Activated T-helper 2 cell treated with anti-CD3 and anti-CD28 coated beads, Interferon-gamma antibody, Interleukin-2, Interleukin-4, amounts not matched to agents 10 μg/mL and 5 μg/mL and 100 μg/mL, durations not matched to agents 14 hours and 24 hours and 36 hours (primary cell): Measurements from ENCODE around the gene FOXD1. TPM values are rescaled to one million over a fixed set of nuclear protein-coding genes. Genes with fewer than 3 reads are reported as not detected.
"Not testable (repeated sequence)": the region's sequence is repeated elsewhere in the genome, so short reads cannot be mapped to it uniquely, and the experiment has no call there.

Experiments used
- DNase-seq: peaks from one replicate; pipeline ENCODE4 v3.0.0; 2021; ENCODE audit warnings: low spot score
- H3K27ac Mint-ChIP-seq: one replicate; pipeline ENCODE4 v1.8.0; 2021; ENCODE audit warnings: mixed read lengths
- H3K27me3 Mint-ChIP-seq: one replicate; pipeline ENCODE4 v1.8.0; 2021; ENCODE audit warnings: low read depth, mixed read lengths
- H3K36me3 Mint-ChIP-seq: one replicate; pipeline ENCODE4 v1.8.0; 2021; ENCODE audit warnings: low read depth, mixed read lengths
- H3K4me1 Mint-ChIP-seq: one replicate; pipeline ENCODE4 v1.8.0; 2021; ENCODE audit warnings: low read depth, mixed read lengths
- H3K4me3 Mint-ChIP-seq: one replicate; pipeline ENCODE4 v1.8.0; 2021; ENCODE audit warnings: low read depth, mild to moderate bottlenecking, moderate library complexity, mixed read lengths
- H3K9me3 Mint-ChIP-seq: one replicate; pipeline ENCODE4 v1.8.0; 2021; ENCODE audit warnings: mixed read lengths
- intact Hi-C: fragments of 100-400 bp; cut with micrococcal nuclease; formaldehyde crosslinking; loops from one replicate; pipeline ENCODE4 v1.15.1; 2023
- total RNA-seq: library from RNA; stranded (reverse); gene quantifications from 2 replicates; pipeline ENCODE4 v1.2.3, GENCODE V29; 2022

Gene FOXD1
- total RNA-seq, 1 donor from 2014 or later = 0.11 TPM

DNA sequence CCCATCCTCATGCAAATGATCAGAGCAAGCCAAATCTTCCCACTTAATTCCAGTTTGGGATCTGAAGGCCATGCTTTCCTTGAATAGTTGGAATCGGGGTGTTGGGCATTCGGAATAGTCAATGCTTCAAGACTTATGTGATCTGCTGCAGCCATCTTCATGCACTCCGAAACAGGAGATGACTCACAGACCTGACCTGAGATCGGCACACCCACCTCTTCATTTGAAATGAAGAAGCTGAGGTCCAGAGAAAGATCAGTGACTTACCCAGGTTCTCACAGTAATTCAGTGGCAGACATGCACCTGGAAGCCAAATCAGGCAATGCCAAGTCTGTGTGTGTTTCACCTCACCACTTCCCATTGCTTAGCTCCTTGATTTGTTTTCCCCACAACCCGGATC lies 33.0 kb downstream of the FOXD1 start:
- H3K27me3 Mint-ChIP-seq = peaks cover 67% of the 10 kb centered on the region
- H3K4me1 Mint-ChIP-seq = peaks cover 2% of the 10 kb centered on the region
- H3K36me3 Mint-ChIP-seq = no peaks in the 10 kb centered on the region
- no peaks in the 10 kb centered on the region for H3K9me3 Mint-ChIP-seq
- H3K4me3 Mint-ChIP-seq = no peak overlapping the region
- intact Hi-C loops = loop anchor here (5.0 kb wide), 1 partner anchor 33 kb away; no protein-coding TSS in a partner anchor
- DNase-seq = no peak
- H3K27ac Mint-ChIP-seq = no peak overlapping the region

DNA sequence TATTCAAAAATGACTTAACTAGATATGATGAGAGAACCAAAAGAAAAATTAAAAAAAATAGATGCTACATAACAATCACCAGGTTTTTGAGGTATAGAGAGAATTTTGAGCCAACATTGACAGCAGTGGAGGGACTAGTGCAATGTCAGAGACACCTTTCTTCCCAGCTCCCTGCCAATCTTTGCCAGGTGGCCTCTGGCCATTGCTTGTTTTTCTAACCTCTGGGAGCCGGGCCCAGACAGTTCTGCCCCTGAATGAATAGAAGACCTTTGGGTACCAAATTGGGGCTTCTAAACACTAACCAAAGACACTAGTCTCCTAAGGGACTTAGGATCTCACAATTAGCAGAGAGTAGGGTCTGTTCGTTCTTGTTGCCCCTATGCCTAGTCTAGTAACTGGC lies 33.4 kb downstream of the FOXD1 start:
- intact Hi-C loops = loop anchor here (5.0 kb wide), 1 partner anchor 33 kb away; no protein-coding TSS in a partner anchor
- Mint-ChIP-seq H3K36me3 (no peaks in the 10 kb centered on the region), H3K4me3 (no peak overlapping the region), H3K4me1 (peaks cover 2% of the 10 kb centered on the region), H3K27ac (no peak overlapping the region), H3K9me3 (no peaks in the 10 kb centered on the region), H3K27me3 (peaks cover 65% of the 10 kb centered on the region)
- no peak for DNase-seq

DNA sequence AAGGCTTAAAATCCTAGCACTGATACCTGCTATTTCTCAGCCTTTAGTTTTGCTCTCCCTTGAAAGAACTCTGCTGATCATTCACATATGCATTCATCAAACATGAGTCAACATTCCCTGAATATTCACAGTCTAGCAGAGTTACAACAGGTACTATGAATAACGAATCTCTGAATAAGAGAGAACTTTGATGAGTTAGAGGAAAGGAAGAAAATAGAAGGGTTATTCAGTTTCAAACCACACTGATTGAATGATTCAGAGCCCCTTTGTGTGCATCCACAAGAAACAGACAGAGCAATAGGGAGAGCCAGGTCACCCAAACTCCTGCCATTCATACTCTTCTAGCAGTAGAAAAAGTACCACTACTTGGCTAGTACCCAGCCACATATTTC lies 36.0 kb downstream of the FOXD1 start:
- no peak overlapping the region for H3K27ac Mint-ChIP-seq
- no peaks in the 10 kb centered on the region for H3K36me3 Mint-ChIP-seq
- no peak overlapping the region for H3K4me3 Mint-ChIP-seq
- intact Hi-C loops = no loop called here
- no peaks in the 10 kb centered on the region for H3K4me1 Mint-ChIP-seq
- H3K9me3 Mint-ChIP-seq = no peaks in the 10 kb centered on the region
- H3K27me3 Mint-ChIP-seq = peaks cover 51% of the 10 kb centered on the region
- DNase-seq = no peak

DNA sequence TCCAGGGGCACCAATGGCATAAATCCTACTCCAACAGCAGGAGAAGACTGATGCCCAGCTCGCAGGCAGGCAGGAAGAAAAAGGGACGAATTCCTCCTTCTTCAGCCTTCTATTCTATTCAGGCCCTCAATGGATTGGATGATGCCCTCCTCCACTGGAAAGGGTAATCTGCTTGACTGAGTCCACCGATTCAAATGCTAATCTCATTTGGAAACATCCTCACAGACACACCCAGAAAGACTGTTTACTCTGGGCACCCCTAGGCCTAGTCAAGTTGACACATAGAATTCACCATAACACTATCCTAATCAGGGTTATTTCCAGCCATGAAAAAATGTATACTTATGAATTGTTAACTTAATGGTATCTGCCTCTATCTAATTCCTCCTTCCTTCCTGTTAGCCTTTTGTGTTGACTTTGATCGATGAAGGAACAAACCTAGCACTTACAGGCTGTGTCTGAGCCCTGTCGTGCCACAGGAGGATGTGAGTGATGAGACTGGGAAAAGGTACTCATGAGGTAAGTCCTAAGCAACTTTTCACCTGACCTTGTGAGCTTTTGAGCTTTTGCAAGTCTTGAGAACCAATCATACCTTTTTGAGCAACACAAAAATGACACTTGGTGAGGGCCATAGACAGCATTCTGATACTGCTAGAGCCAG lies 36.5 kb downstream of the FOXD1 start:
- Mint-ChIP-seq H3K27me3 (peaks cover 48% of the 10 kb centered on the region), H3K27ac (no peak overlapping the region), H3K4me1 (no peaks in the 10 kb centered on the region), H3K4me3 (no peak overlapping the region), H3K9me3 (no peaks in the 10 kb centered on the region), H3K36me3 (no peaks in the 10 kb centered on the region)
- DNase-seq = no peak
- intact Hi-C loops = no loop called here

DNA sequence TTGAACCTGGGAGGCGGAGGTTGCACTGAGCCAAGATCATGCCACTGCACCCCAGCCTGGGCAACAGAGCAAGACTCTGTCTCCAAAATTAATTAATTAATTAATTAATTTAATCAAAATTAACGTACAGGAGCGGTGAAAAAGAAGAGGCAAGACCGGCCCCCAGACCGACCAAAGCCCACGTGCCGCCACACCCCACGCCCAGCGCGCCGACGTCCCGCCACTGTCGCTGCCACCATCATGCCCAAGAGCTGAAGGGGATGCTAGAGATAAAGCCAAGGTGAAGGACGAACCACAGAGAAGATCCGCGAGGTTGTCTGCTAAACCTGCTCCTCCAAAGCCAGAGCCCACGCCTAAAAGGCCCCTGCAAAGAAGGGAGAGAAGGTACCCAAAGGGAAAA lies 38.6 kb downstream of the FOXD1 start:
- peaks cover 52% of the 10 kb centered on the region for H3K27me3 Mint-ChIP-seq
- DNase-seq, H3K36me3 Mint-ChIP-seq, H3K4me1 Mint-ChIP-seq, H3K27ac Mint-ChIP-seq, intact Hi-C loops, H3K9me3 Mint-ChIP-seq, H3K4me3 Mint-ChIP-seq: not testable (repeated sequence)

DNA sequence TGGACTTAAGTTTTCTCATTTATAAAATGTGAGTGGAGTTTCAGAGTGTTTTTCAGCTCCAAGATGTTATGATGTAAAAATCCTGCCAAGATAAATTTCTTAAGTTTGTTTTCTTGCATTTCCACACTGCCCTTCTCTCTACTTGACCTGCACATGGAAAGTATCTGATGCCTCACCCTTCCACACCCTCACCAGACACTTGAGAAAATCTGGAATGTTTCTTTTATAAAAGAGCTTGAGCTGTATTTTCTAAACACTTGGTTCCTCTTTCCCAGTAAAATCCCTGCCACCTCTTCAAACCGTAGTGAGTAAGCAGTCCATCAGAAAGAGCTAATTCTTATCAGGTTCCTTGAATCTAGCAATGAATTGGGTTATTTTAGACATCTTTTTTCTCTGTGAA lies 42.9 kb downstream of the FOXD1 start:
- Mint-ChIP-seq H3K9me3 (no peaks in the 10 kb centered on the region), H3K36me3 (no peaks in the 10 kb centered on the region), H3K27me3 (peaks cover 32% of the 10 kb centered on the region), H3K4me1 (no peaks in the 10 kb centered on the region), H3K27ac (no peak overlapping the region), H3K4me3 (no peak overlapping the region)
- intact Hi-C loops = no loop called here
- no peak for DNase-seq

DNA sequence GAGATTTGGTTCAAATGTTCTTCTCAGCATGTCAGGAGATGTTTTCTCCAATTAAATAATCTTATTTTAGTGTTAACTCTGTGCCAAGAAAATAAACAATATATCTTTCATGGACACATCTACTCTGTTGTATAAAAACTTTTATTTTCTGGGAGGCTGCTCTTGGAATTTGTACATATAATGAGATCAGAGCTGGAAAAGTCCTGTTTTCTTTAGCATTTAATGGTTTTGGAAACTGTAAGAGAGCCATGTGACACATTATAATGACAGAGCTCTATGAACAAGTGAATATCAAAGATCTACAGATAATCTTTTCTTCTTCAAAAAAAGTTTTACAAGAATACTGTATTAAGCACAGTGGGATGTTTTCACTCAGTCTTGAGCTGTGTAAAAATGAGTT lies 48.8 kb downstream of the FOXD1 start:
- no peaks in the 10 kb centered on the region for H3K9me3 Mint-ChIP-seq
- intact Hi-C loops = no loop called here
- H3K4me3 Mint-ChIP-seq = no peak overlapping the region
- peaks cover 25% of the 10 kb centered on the region for H3K27me3 Mint-ChIP-seq
- DNase-seq = no peak
- no peaks in the 10 kb centered on the region for H3K36me3 Mint-ChIP-seq
- H3K4me1 Mint-ChIP-seq = no peaks in the 10 kb centered on the region
- no peak overlapping the region for H3K27ac Mint-ChIP-seq

Other genes starting within 250 kb of the FOXD1 start
- gene BTF3, start 49.7 kb upstream of the FOXD1 start, total RNA-seq = 967 and 969 TPM in 2 replicates
- gene ANKRA2, start 116.9 kb upstream of the FOXD1 start, total RNA-seq = 18.7 and 19.6 TPM in 2 replicates
- gene UTP15, start 117.0 kb upstream of the FOXD1 start, total RNA-seq = 46.0 and 47.0 TPM in 2 replicates
- 0.05 and 0.11 TPM in 2 replicates for gene ARHGEF28, start 177.4 kb upstream of the FOXD1 start, total RNA-seq